SIG-M5 treated with dmso at 0.1 percent for 504 hours (cell line): ENCODE data around the gene SMTNL2.

Source experiments
- DNase-seq: peaks from one replicate; lab custom pipeline; 2025; ENCODE audit not compliant: unreplicated experiment; lab: John Stamatoyannopoulos, UW

The SMTNL2 gene

GRCh38 chr17:4545217-4545951 is 38.9 kb upstream of the SMTNL2 start:
- DNase-seq: no peak

DNA sequence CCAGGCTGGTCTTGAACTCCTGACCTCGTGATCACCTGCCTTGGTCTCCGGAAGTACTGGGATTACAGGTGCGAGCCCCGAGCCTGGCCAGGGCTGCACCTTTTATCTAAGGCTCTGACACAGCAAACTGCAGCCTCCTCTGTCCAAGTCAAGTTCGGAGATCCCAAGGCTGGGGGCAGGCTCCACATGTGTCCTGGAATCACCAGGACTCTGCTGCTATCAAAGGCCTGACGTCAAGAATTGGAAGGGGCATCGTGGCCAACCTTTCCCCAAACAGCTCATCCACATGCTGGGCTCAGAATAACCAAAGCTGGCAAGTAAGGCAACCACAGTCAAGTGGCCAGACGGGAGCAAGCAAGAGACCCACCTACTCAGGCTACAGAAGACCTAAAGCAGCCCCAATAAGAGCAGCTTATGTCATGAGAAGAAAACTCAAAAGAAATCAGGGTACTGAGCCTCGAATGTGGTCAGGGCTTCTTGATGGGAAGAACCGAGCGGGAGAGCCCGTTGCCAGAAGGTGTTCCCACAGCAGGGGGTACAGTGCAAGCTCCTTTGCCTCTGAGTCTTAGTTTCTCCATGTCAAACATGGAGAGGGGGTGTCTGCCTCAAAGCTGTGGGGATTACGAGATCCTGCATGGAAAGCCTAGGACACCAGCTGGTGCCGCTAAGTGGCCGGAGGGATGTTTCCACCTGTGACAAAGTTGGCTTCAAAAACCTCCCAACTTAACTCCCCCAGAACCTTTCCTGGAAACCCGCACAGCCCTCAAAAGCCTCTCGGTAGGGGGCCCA is 37.0 kb upstream of the SMTNL2 start:
- DNase-seq: no peak

DNA sequence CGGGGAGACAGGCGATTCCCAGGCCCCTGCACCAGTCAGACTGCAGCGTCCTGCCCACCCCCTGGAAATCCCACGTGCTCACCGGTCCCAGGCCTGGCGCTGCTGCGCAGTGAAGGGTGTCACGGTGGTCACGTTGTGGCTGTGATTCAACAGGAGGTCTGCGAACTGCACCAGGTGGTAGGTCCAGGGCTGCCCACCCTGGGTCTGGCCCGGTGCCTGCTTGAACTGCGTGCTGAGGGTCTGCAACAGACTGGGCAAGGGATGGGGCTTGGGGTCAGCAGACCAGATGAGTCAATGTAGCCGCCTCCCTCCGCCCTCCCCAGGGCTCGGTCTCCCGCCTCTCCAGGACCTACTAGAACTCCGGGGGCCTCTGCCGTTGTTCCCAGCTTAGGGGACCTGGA is 36.3 kb upstream of the SMTNL2 start:
- no peak for DNase-seq

DNA sequence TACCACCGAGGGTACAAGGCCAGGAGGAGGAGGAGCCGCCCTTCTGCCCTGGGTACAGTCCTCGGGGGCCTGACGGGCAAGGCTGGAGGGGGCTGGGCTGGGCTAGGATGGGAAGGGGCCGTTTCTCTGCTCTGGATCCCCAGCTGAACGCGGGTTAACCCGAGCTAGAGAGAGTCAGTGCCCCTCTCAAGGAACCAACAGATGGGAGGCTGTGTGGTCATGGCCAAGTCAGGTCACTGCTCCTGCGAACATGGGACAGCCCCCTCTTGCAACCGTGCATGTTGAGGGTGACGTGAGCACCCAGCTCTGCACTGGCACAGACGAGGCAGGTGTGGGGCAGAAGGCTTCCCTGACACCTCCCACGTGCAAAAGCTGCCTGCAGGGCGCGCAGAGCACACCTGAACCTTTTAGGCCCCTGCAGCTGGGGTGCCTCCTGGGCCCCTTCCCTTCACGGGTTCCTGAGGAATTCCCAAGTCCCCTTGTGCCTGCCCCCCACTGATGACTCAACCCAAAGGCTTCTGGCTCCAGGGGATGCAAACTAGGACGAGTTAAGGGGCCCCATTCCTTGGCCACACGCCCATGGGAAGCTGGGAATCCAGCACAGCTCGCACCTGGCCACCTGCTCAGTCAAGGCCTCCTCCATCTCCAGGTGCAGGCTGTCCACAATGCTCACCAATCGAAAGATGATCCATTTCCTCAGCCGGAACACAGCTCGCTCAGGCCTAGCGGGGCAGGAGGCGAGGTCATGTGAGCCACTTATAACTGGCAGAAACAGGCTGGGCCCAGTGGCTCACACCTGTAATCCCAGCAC is 35.4 kb upstream of the SMTNL2 start:
- DNase-seq: no peak

DNA sequence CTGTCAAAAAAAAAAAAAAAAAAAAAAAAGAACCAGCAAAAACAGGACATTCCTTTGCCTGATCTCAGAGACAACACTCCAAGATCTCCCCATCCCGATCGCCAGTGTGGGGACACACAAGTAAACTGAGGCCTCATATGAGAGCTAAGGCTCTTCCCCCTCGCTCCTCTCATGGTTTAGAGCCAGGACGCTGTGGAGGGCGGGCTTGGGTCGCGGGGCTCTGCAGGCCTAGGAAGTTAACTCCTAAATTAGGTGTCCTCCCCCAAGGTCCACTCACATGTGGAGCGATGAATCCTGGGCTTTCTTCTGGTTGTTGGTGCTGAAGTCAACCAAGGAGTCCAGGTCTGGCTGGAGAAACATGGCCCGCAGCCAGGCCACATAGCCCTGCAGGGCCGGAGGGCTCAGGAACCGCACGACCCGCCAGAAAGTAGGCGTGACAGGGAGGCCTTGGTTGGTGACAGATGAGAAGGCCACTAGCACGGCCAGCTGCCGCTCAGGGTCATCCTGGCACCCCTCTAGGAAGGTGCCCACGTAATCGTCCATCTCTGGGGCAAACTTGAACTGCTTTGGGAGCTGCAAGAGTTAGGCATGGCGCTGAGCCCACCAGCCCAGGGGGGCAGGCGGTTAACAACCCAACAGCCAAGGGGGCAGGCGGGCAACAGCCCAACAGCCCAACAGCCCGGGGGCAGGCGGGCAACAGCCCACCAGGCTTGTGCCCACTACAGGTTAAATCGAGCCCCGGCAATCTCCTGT is 34.4 kb upstream of the SMTNL2 start:
- no peak for DNase-seq

- DNase-seq: no peak
Observed at GRCh38 chr17:4550534-4551039, 33.7 kb upstream of the SMTNL2 start.

DNA sequence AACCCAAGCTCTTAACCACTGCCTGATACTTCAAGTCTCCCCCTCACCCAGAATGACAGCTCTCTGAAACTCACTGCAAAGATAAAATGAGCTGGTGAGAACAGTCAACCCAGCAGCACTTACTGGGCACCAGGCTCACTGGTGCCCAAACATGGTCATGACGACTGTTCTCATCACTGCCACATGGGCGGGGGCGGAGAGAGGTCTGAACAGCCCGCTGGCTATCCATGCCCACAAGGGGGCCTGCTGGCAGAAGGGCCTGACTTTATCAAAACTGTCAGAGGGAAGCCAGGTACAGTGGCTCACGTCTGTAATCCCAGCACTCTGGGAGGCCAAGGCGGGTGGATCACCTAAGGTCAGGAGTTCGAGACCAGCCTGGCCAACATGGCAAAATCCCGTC is 33.2 kb upstream of the SMTNL2 start:
- DNase-seq: no peak

GRCh38 chr17:4551796-4552525 is 32.4 kb upstream of the SMTNL2 start:
- DNase-seq: no peak

GRCh38 chr17:4553669-4554068 is 30.7 kb upstream of the SMTNL2 start:
- no peak for DNase-seq

- no peak for DNase-seq
Observed at GRCh38 chr17:4554441-4554996, 29.8 kb upstream of the SMTNL2 start.

GRCh38 chr17:4554997-4555799 is 29.1 kb upstream of the SMTNL2 start, which contains the start of gene MYBBP1A:
Gene MYBBP1A (minus strand): TSS chr17:4555384. CDS start chr17:4555324, 60 bp downstream.
- DNase-seq: peak; percentile 95

DNA sequence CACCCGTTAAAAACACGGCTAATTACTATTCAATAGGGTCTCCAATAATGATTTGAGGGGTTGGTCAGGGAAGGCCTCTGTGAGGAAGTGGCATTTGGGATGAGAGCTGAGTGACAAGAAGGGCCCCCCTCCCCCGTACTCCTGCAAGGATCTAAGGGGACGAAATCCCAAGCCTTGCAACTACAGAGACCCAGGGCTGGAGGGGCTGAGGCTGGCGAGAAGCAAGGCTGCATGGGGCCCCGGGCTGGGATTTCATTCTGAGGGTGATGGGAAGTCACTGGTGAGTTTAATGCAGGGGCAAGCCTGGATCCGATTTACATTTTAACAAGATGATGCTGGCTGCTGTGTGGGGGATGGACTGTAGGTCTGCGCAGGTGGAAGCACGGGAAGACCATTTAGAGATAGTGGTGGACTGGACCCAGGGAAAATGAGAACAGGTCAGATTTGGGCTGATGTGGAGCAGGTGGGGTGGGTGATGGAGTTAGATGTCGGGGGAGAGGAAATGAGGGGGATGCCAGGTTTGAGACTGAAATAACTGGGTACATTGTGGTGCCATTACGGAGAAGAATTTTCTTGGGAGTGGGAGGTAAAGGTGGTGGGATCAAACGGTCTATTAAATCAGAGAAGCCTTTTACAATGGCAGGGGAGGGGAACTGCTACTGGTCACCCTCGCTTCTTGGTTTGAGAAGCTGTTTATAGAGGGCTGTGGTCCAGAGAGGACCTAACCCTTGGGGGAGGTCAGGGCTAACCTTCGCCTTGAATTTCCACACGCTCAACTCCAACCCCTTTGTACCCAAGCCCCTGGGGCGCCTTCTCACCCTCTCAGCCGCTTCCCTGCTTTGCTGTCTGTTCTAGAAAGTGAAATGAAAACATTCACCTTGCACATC is 28.2 kb upstream of the SMTNL2 start:
- no peak for DNase-seq

DNA sequence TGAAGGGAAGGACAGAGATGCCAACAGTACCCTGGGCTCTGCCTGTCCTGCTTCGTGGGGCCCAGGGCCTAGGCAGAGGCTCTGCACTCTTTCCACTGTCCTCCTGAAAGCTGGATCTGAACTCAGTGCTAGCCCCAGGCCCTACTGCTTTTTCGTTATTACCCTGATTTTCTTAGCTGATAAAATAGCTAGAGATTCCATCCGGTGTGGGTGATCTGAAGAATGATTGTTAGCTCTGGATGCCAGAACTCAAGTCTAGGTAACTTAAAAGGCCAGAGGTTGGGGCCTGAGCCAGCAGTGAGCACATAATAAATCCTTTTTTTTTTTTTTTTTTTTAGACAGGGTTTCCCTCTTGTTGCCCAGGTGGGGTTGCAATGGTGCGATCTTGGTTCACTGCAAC is 27.3 kb upstream of the SMTNL2 start:
- DNase-seq: no peak

- DNase-seq: no peak
Observed at GRCh38 chr17:4557626-4558346, 26.5 kb upstream of the SMTNL2 start.

GRCh38 chr17:4558347-4558971 is 25.9 kb upstream of the SMTNL2 start:
- DNase-seq: no peak

DNA sequence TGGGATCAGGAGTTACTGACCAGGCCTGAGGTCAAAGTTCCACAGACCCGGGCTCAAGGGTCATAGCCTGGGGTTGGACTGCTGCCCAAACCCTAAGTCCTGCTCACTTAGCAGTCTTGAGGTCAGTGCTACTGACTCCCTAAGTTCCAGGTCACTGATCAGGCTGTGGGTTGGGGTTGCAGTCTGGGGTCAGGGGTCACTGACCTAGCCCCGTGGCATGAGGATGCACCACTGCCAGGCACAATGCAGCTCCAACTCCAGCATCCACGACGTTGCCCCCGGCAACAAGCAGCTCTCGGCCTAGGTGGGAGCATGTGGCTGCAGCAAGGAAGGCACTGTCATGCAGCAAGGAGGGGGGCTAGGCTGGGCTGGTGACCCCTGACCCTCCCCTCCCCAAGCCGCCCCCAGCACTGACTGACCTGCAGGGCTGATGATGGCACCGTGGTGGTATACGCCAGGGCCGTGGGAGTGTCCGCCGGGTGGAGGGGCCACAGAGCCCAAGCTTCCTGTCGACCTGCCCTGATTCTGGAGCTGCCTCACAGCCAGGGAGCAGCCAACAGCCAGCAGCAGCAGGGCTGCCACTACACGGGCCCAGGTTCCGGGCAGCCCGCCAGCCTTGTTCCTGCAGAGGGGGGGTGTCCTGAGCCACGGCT is 25.1 kb upstream of the SMTNL2 start:
- no peak for DNase-seq
